H1 (cell line): ENCODE data around the gene COPS2. TPM values are rescaled to one million over a fixed set of nuclear protein-coding genes. Genes with fewer than 3 reads are reported as not detected.

Experiments
- ATF2 ChIP-seq: IDR thresholded peaks from 2 replicates; pipeline ENCODE4 v1.6.1; 2012; ENCODE audit warnings: low read length, inconsistent platforms
- ATF3 ChIP-seq: IDR thresholded peaks from 2 replicates; pipeline ENCODE4 v1.6.1; 2011; ENCODE audit warnings: low read depth, mild to moderate bottlenecking, low read length; ENCODE audit not compliant: insufficient read depth
- BCL11A ChIP-seq, 2 experiments: IDR thresholded peaks; one replicate each; pipeline ENCODE4 v1.6.1; 2011; ENCODE audit warnings: low read depth in 2 of 2, low read length in 2 of 2, mild to moderate bottlenecking in 2 of 2
- EZH2 ChIP-seq: fragments of 200-600 bp; sonication (generic); IDR thresholded peaks from 2 replicates; pipeline ENCODE4 v1.7.1; 2012; ENCODE audit warnings: low read depth, mild to moderate bottlenecking, moderate library complexity, low read length, inconsistent platforms; ENCODE audit not compliant: severe bottlenecking
- HDAC2 ChIP-seq, 2 experiments: fragments of 300-600 bp in 1 of 2; sonication (generic) in 1 of 2; IDR thresholded peaks; 2 replicates each; pipeline ENCODE4 v1.6.1; 2011 to 2012; ENCODE audit warnings: low read depth in 2 of 2, low read length in 2 of 2, mild to moderate bottlenecking in 2 of 2, moderate library complexity in 2 of 2, borderline replicate concordance in 1 of 2, inconsistent platforms in 1 of 2
- JUN ChIP-seq: IDR thresholded peaks from 2 replicates; pipeline ENCODE4 v1.6.1; 2011; ENCODE audit warnings: low read depth, mild to moderate bottlenecking, improper control_type of control experiment, low read length
- RNF2 ChIP-seq: fragments of 200-900, 300-1000 bp; sonication (generic); IDR thresholded peaks from 2 replicates; pipeline ENCODE4 v1.7.1; 2016; ENCODE audit warnings: borderline replicate concordance, low read depth, mild to moderate bottlenecking, antibody characterized with exemption, low read length; ENCODE audit not compliant: poor library complexity, severe bottlenecking; ENCODE audit errors: missing control alignments
- polyA plus RNA-seq, 7 experiments: library from polyadenylated mRNA; depleted of rRNA in 3 of 7; stranded (reverse) in 5 of 7; unstranded in 2 of 7; fragments of >200 nt in 5 of 7; fragments of 200-250 nt in 2 of 7; gene quantifications; 1 replicate in 5 of 7; 2 replicates in 1 of 7; 4 replicates in 1 of 7; pipeline versions ENCODE4 v1.2.1 to v1.2.3, GENCODE V29; 2011 to 2013; ENCODE audit warnings: missing spikeins in 2 of 7, mixed read lengths in 2 of 7
- total RNA-seq: library from RNA; stranded (reverse); fragmentation: NEBNext Ultra II Directional; extraction: Animal tissue kit (Norgen Biotek cat#: 25700); gene quantifications from 2 replicates; pipeline ENCODE4 v1.2.1, GENCODE V29; 2021
- TF ChIP-seq, protein P1 (sequence below): IDR thresholded peaks from 2 replicates; pipeline ENCODE4 v1.6.1; 2012; ENCODE audit warnings: inconsistent platforms

COPS2 gene
- total and polyA plus RNA-seq, 2 of the 8 experiments (the other 6 are each of a cell fraction or from before 2014, with no cell fraction given) = 17.7 to 85.1 TPM

DNA sequence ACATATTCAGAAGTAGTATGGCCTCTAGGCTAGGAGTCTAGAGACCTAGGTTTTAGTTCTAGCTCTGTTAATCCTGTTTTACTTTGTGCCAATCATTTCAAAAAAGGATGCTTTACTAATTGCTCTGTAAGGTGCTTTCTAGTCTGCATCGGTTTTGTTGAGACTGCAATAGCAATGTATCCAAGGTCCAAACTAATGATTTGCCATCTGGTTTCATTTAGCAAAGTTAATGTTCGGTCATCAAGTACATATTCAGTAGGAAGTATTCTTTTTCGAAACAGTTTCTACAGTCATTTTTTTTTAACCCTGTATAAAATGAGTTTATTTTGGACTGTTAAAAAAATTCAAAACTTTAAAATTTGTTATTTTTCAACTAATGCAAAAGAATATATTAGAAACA lies 12.6 kb upstream of the COPS2 start (continued):
- no peak for TF ChIP-seq ATF2
- no peak for TF ChIP-seq RNF2
- TF ChIP-seq, protein P1, sequence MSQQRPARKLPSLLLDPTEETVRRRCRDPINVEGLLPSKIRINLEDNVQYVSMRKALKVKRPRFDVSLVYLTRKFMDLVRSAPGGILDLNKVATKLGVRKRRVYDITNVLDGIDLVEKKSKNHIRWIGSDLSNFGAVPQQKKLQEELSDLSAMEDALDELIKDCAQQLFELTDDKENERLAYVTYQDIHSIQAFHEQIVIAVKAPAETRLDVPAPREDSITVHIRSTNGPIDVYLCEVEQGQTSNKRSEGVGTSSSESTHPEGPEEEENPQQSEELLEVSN = no peak
- TF ChIP-seq EZH2 = no peak
- TF ChIP-seq ATF3 = no peak
- TF ChIP-seq JUN = no peak
- TF ChIP-seq HDAC2 (IDR thresholded peaks at IDR 0.05; ENCODE audit: borderline replicate concordance in 1 of 2, low read depth in 2 of 2, low read length in 2 of 2) = no peak
- TF ChIP-seq BCL11A (IDR thresholded peaks at IDR 0.05; ENCODE audit: low read depth in 2 of 2, low read length in 2 of 2) = no peak
- TF ChIP-seq, all 59 proteins: peak for 0
